B cell (primary cell): ENCODE data around the gene TLDC2. TPM values are rescaled to one million over a fixed set of nuclear protein-coding genes. Genes with fewer than 3 reads are reported as not detected.

ENCODE experiments used
- ATAC-seq: fragments of 200-7000 bp; cut with Tn5 transposase; one replicate; pipeline ENCODE4 v1.10.0; 2021; ENCODE audit warnings: low read depth, mild to moderate bottlenecking, moderate number of reproducible peaks, moderate library complexity
- CTCF ChIA-PET: fragments of 350-600 bp; sonication (Branson Sonifier 250); formaldehyde crosslinking; loops from one replicate; lab custom pipeline; 2021; ENCODE audit warnings: antibody characterized with exemption, inconsistent platforms; lab: Charles Lee
- POLR2A ChIA-PET: fragments of 350-600 bp; sonication (Branson Sonifier 250); formaldehyde crosslinking; loops from one replicate; lab custom pipeline; 2021; ENCODE audit warnings: antibody characterized with exemption; lab: Charles Lee
- DNase-seq: peaks from one replicate; pipeline ENCODE4 v3.0.0; 2013
- H2AFZ ChIP-seq: 2 replicates; pipeline ENCODE4 v1.6.1; 2012; ENCODE audit warnings: mild to moderate bottlenecking, low read depth, low read length; ENCODE audit not compliant: insufficient read depth, poor library complexity, severe bottlenecking
- H3K27ac ChIP-seq, 2 donors: 1 replicate in 1 of 2; 2 replicates in 1 of 2; pipeline ENCODE4 v1.5.1; 2012 to 2013; ENCODE audit warnings: low read length in 2 of 2, mild to moderate bottlenecking in 2 of 2, moderate library complexity in 1 of 2
- H3K27me3 ChIP-seq, 4 experiments: fragments of 200-600 bp in 1 of 4; sonication (generic) in 1 of 4; replicated peaks in 1 of 4; 1 replicate in 2 of 4; 2 replicates in 2 of 4; pipeline versions ENCODE4 v1.6.1 to v1.7.0; 2013 to 2016; ENCODE audit warnings: low read length in 3 of 4, mild to moderate bottlenecking in 2 of 4, mixed read lengths in 1 of 4, moderate library complexity in 1 of 4; ENCODE audit not compliant: insufficient read depth in 4 of 4, control insufficient read depth in 3 of 4; ENCODE audit errors: control extremely low read depth in 1 of 4
- H3K36me3 ChIP-seq, 2 experiments: replicated peaks in 1 of 2; 1 replicate in 1 of 2; 2 replicates in 1 of 2; pipeline versions ENCODE4 v1.6.1 to v1.7.1; 2013; ENCODE audit warnings: low read length in 1 of 2; ENCODE audit not compliant: insufficient read depth in 2 of 2, control insufficient read depth in 1 of 2; ENCODE audit errors: control extremely low read depth in 1 of 2, extremely low read depth in 1 of 2
- H3K4me1 ChIP-seq, 2 donors: fragments of 200-600 bp in 1 of 2; sonication (generic) in 1 of 2; 1 replicate in 1 of 2; 2 replicates in 1 of 2; pipeline versions ENCODE4 v1.5.1 to v1.6.1; 2013 to 2017; ENCODE audit warnings: low read length in 2 of 2; ENCODE audit not compliant: control insufficient read depth in 2 of 2, insufficient read depth in 2 of 2
- H3K4me2 ChIP-seq: replicated peaks from 2 replicates; pipeline ENCODE3; 2012; ENCODE audit warnings: mild to moderate bottlenecking, low read depth, low read length; ENCODE audit not compliant: poor library complexity, severe bottlenecking
- H3K4me3 ChIP-seq, 5 experiments: fragments of 200-600 bp in 1 of 5; sonication (generic) in 1 of 5; 1 replicate in 3 of 5; 2 replicates in 2 of 5; pipeline versions ENCODE4 v1.5.1 to v1.7.0; 2011 to 2016; ENCODE audit warnings: low read length in 4 of 5, mild to moderate bottlenecking in 4 of 5, low read depth in 2 of 5, control low read depth in 1 of 5, moderate library complexity in 1 of 5; ENCODE audit not compliant: insufficient read depth in 1 of 5; ENCODE audit errors: control extremely low read depth in 1 of 5, extremely low read depth in 1 of 5
- H3K79me2 ChIP-seq: fragments of 200-600 bp; sonication (generic); one replicate; pipeline ENCODE4 v1.6.0; 2016; ENCODE audit warnings: low read length; ENCODE audit not compliant: control insufficient read depth, insufficient read depth
- H3K9ac ChIP-seq: fragments of 200-600 bp; sonication (generic); 2 replicates; pipeline ENCODE4 v1.6.1; 2017; ENCODE audit warnings: mild to moderate bottlenecking, low read length, moderate library complexity
- H3K9me3 ChIP-seq, 3 donors: one replicate each; pipeline versions ENCODE4 v1.6.1 to v1.7.1; 2013; ENCODE audit warnings: low read length in 2 of 3; ENCODE audit not compliant: control insufficient read depth in 2 of 3, insufficient read depth in 1 of 3; ENCODE audit errors: control extremely low read depth in 1 of 3
- H4K20me1 ChIP-seq: 2 replicates; pipeline ENCODE4 v1.6.0; 2012; ENCODE audit warnings: mild to moderate bottlenecking, low read length; ENCODE audit not compliant: insufficient read depth, control insufficient read depth, poor library complexity, severe bottlenecking
- H3K27ac Mint-ChIP-seq: one replicate; pipeline ENCODE4 v1.8.0; 2021; ENCODE audit warnings: mixed read lengths
- H3K27me3 Mint-ChIP-seq: one replicate; pipeline ENCODE4 v1.8.0; 2021; ENCODE audit warnings: mixed read lengths
- H3K4me1 Mint-ChIP-seq: one replicate; pipeline ENCODE4 v1.8.0; 2021; ENCODE audit warnings: mixed read lengths
- H3K4me3 Mint-ChIP-seq: one replicate; pipeline ENCODE4 v1.8.0; 2021; ENCODE audit warnings: mixed read lengths
- H3K9me3 Mint-ChIP-seq: one replicate; pipeline ENCODE4 v1.8.0; 2022; ENCODE audit warnings: mixed read lengths; ENCODE audit not compliant: insufficient read depth
- EZH2 ChIP-seq: IDR thresholded peaks from 2 replicates; pipeline ENCODE4 v1.6.1; 2012; ENCODE audit warnings: borderline replicate concordance, low read depth, mild to moderate bottlenecking, moderate library complexity, low read length; ENCODE audit not compliant: insufficient read depth, poor library complexity, severe bottlenecking
- WGBS: methylation state at CpG from one replicate; pipeline ENCODE4 v1.1.5; 2013; ENCODE audit warnings: missing lambda C conversion rate; ENCODE audit not compliant: insufficient coverage; 5-methylcytosine and 5-hydroxymethylcytosine counted together
- intact Hi-C: fragments of 100-400 bp; cut with micrococcal nuclease; formaldehyde crosslinking; loops from one replicate; pipeline ENCODE4 v1.10.0; 2022
- polyA plus RNA-seq: library from polyadenylated mRNA; depleted of rRNA; stranded (reverse); fragments of >200 nt; gene quantifications from 2 replicates; pipeline ENCODE4 v1.2.3, GENCODE V29; 2012
- total RNA-seq, 2 donors: library from RNA; stranded (reverse); fragments of 120-200 nt in 1 of 2; gene quantifications; 1 replicate in 1 of 2; 2 replicates in 1 of 2; pipeline versions ENCODE4 v1.2.3 to v1.2.4, GENCODE V29; 2013 to 2022
- TF ChIP-seq, protein P1 (sequence below): fragments of 200-600 bp; IDR thresholded peaks from one replicate; pipeline ENCODE4 v1.8.0; 2022; ENCODE audit warnings: antibody characterized with exemption, mild to moderate bottlenecking

Gene TLDC2
- total and polyA plus RNA-seq, 2 donors (not counting 1 experiment from before 2014, with no cell fraction given), result 0.13 TPM; not detected in 1

DNA sequence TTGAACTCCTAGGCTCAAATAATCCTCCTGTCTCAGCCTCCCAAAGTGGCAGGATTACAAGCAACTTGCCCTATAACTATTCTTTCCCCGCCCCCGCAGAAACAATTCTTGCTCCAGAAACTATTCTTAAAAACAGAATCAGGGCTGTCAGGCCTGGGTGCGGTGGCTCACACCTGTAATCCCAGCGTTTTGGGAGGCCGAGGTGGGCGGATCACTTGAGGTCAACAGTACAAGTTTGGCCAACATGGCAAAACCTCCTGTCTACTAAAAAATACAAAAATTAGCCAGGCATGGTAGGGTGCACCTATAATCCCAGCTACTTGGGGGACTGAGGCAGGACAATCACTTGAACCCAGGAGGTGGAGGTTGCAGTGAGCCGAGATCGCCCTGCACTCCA is 44.4 kb downstream of the TLDC2 start:
- POLR2A ChIA-PET, result no interaction called here
- TF ChIP-seq EZH2, result no peak
- TF ChIP-seq, protein P1, sequence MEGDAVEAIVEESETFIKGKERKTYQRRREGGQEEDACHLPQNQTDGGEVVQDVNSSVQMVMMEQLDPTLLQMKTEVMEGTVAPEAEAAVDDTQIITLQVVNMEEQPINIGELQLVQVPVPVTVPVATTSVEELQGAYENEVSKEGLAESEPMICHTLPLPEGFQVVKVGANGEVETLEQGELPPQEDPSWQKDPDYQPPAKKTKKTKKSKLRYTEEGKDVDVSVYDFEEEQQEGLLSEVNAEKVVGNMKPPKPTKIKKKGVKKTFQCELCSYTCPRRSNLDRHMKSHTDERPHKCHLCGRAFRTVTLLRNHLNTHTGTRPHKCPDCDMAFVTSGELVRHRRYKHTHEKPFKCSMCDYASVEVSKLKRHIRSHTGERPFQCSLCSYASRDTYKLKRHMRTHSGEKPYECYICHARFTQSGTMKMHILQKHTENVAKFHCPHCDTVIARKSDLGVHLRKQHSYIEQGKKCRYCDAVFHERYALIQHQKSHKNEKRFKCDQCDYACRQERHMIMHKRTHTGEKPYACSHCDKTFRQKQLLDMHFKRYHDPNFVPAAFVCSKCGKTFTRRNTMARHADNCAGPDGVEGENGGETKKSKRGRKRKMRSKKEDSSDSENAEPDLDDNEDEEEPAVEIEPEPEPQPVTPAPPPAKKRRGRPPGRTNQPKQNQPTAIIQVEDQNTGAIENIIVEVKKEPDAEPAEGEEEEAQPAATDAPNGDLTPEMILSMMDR, result no peak
- Histone ChIP-seq H3K36me3 (peaks cover 3 to 18% of the 10 kb centered on the region in 2 experiments), H3K9me3 (no peaks in the 10 kb centered on the region), H3K9ac (no peak overlapping the region), H3K4me1 (no peaks in the 10 kb centered on the region), H3K27ac (no peak overlapping the region), H3K4me2 (no peak overlapping the region), H4K20me1 (no peaks in the 10 kb centered on the region), H3K79me2 (no peaks in the 10 kb centered on the region), H3K27me3 (no peaks in the 10 kb centered on the region), H3K4me3 (no peak overlapping the region), H2AFZ (no peak overlapping the region)
- ATAC-seq (no peak), DNase-seq (no peak)
- intact Hi-C loops, result no loop called here
- Mint-ChIP-seq H3K27ac (no peak overlapping the region), H3K27me3 (no peaks in the 10 kb centered on the region), H3K4me3 (no peak overlapping the region), H3K4me1 (peaks cover 1% of the 10 kb centered on the region), H3K9me3 (no peaks in the 10 kb centered on the region)
- CTCF ChIA-PET, result interaction anchor here (0.6 to 3.9 kb wide), 10 partner anchors 10 to 718 kb away, joined by 3 to 23 read pairs (median 6); no protein-coding TSS in a partner anchor
- 95% methylated on average over 4 of the region's 8 CpGs for WGBS

DNA sequence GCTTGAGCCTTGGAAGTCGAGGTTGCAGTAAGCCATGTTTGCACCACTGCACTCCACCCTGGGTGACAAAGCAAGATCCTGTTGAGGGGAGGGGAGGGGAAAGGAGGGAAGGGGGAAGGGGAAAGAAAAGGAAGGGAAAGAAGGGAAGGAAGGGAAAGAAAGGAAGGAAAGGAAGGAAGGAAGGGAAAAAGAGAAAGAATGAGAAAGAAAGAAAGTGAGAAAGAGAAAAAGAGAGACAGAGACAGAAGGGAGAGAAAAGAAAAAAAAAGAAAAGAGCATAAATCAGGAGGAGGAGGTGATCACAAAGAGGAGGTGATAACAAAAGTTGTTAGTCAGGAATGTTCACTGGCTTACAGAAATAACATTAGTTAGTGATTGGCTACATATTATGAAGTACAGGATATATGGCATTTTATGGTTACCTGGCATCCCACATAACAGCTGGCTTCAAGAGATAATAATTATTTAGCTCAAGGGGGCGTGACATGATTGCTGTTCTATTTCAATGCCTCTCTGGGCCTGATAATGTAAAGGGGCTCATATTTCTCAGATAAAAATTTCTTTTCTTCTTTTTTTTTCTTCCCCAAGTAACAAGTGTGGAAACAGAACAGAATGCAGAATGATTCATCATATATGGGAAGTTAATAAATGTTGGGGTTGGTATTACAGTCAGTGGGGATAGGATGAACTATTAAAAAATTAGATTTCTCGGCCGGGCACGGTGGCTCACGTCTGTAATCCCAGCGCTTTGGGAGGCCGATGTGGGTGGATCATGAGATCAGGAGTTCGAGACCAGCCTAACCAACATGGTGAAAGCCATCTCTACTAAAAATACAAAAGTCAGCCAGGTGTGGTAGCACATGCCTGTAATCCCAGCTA is 48.5 kb downstream of the TLDC2 start:
- ATAC-seq, result no peak
- Histone ChIP-seq H3K9me3 (no peaks in the 10 kb centered on the region), H4K20me1 (no peaks in the 10 kb centered on the region), H3K9ac (no peak overlapping the region), H3K79me2 (no peaks in the 10 kb centered on the region), H3K27me3 (no peaks in the 10 kb centered on the region), H3K4me2 (no peak overlapping the region), H3K27ac (no peak overlapping the region), H3K4me1 (peaks cover 3 to 4% of the 10 kb centered on the region in 2 donors), H3K36me3 (peaks cover 2 to 22% of the 10 kb centered on the region in 2 experiments), H3K4me3 (no peak overlapping the region), H2AFZ (no peak overlapping the region)
- intact Hi-C loops, result no loop called here
- CTCF ChIA-PET, result interaction anchor here (1.6 kb wide), 1 partner anchor 16 kb away, joined by 3 read pairs; no protein-coding TSS in a partner anchor
- TF ChIP-seq, protein P1, result no peak
- no peak for TF ChIP-seq EZH2
- WGBS, result 75% methylated on average over 2 of the region's 9 CpGs
- Mint-ChIP-seq H3K27ac (no peak overlapping the region), H3K9me3 (no peaks in the 10 kb centered on the region), H3K4me3 (no peak overlapping the region), H3K4me1 (peaks cover 10% of the 10 kb centered on the region), H3K27me3 (no peaks in the 10 kb centered on the region)
- POLR2A ChIA-PET, result no interaction called here
- DNase-seq, result no peak
